OCI-LY7 (cell line): ENCODE data around the gene SLC30A3. TPM values are rescaled to one million over a fixed set of nuclear protein-coding genes. Genes with fewer than 3 reads are reported as not detected.

Experiments used
- Bru-seq: library from RNA; stranded (reverse); fragments of 400-500 nt; gene quantifications from one replicate; lab custom pipeline; 2021; lab: Mats Ljungman, UMichigan
- BruChase-seq, 2 experiments: library from RNA; stranded (reverse); fragments of 400-500 nt; gene quantifications; one replicate each; lab custom pipeline; 2021; lab: Mats Ljungman, UMichigan
- BruUV-seq: library from RNA; stranded (reverse); fragments of 400-500 nt; replicated peaks from 2 replicates; lab custom pipeline; 2021; lab: Mats Ljungman, UMichigan
- CTCF ChIA-PET: fragments of 300-600 bp; sonication (Branson Sonifier 250); formaldehyde crosslinking; loops from one replicate; lab custom pipeline; 2022; ENCODE audit warnings: antibody characterized with exemption; ENCODE audit not compliant: unreplicated experiment; lab: Charles Lee
- POLR2A ChIA-PET: fragments of 300-600 bp; sonication (Branson Sonifier 250); formaldehyde crosslinking; loops from one replicate; lab custom pipeline; 2022; ENCODE audit warnings: antibody characterized with exemption; lab: Charles Lee
- DNase-seq: peaks from one replicate; pipeline ENCODE4 v3.0.0-alpha.2; 2015; ENCODE audit warnings: low spot score
- H2AFZ ChIP-seq: fragments of 200-600 bp; sonication (generic), shearing (Covaris generic); 2 replicates; pipeline ENCODE4 v1.6.1; 2014; ENCODE audit warnings: mild to moderate bottlenecking, antibody characterized with exemption, low read length, moderate library complexity
- H3K27ac ChIP-seq: fragments of 200-600 bp; sonication (generic); 2 replicates; pipeline ENCODE4 v1.5.1; 2014; ENCODE audit warnings: mixed run types, low read depth, mild to moderate bottlenecking, moderate library complexity, low read length, inconsistent platforms; ENCODE audit not compliant: poor library complexity, severe bottlenecking
- H3K36me3 ChIP-seq: fragments of 200-600 bp; sonication (generic); 2 replicates; pipeline ENCODE4 v1.6.1; 2014; ENCODE audit warnings: mild to moderate bottlenecking, antibody characterized with exemption, low read length, moderate library complexity, mixed read lengths; ENCODE audit not compliant: insufficient read depth
- H3K4me1 ChIP-seq: fragments of 200-600 bp; sonication (generic); 2 replicates; pipeline ENCODE4 v1.5.1; 2014; ENCODE audit warnings: mild to moderate bottlenecking, low read length; ENCODE audit not compliant: insufficient read depth, poor library complexity, severe bottlenecking
- H3K4me2 ChIP-seq: fragments of 200-600 bp; sonication (generic); 2 replicates; pipeline ENCODE4 v1.6.1; 2014; ENCODE audit warnings: mild to moderate bottlenecking, low read length
- H3K4me3 ChIP-seq: fragments of 200-600 bp; sonication (generic); 2 replicates; pipeline ENCODE4 v1.5.1; 2014; ENCODE audit warnings: mild to moderate bottlenecking, low read depth, low read length; ENCODE audit not compliant: poor library complexity, severe bottlenecking
- H3K79me2 ChIP-seq: fragments of 200-600 bp; sonication (generic); 2 replicates; pipeline ENCODE4 v1.6.1; 2016; ENCODE audit warnings: low read depth, mild to moderate bottlenecking, low read length, moderate library complexity, mixed read lengths; ENCODE audit not compliant: insufficient read depth
- H3K9me2 ChIP-seq: fragments of 200-600 bp; sonication (generic); 2 replicates; pipeline ENCODE4 v1.6.1; 2016; ENCODE audit warnings: mild to moderate bottlenecking, low read length, mixed read lengths; ENCODE audit not compliant: insufficient read depth
- H3K9me3 ChIP-seq: fragments of 200-600 bp; sonication (generic); 2 replicates; pipeline ENCODE4 v1.6.1; 2014; ENCODE audit warnings: mild to moderate bottlenecking, mixed run types, low read length, mixed read lengths
- H4K20me1 ChIP-seq: fragments of 200-600 bp; sonication (generic); 2 replicates; pipeline ENCODE4 v1.6.1; 2014; ENCODE audit warnings: mild to moderate bottlenecking, antibody characterized with exemption, low read length, moderate library complexity, mixed read lengths; ENCODE audit not compliant: insufficient read depth
- EZH2phosphoT487 ChIP-seq: fragments of 200-600 bp; sonication (generic); IDR thresholded peaks from 2 replicates; pipeline ENCODE4 v1.6.1; 2018; ENCODE audit warnings: low read depth, borderline replicate concordance, mild to moderate bottlenecking, mixed run types, antibody characterized with exemption, low read length, moderate library complexity, mixed read lengths
- intact Hi-C: fragments of 100-400 bp; cut with micrococcal nuclease; formaldehyde crosslinking; loops from one replicate; pipeline ENCODE4 v1.10.0; 2022; ENCODE audit not compliant: unreplicated experiment
- long read RNA-seq: library from polyadenylated mRNA; stranded (forward); transcript quantifications from one replicate; pipeline ENCODE4 v2.0.0, GENCODE V29; 2022
- total RNA-seq, 2 experiments: library from RNA; depleted of rRNA in 1 of 2; stranded (reverse); fragments of >200 nt in 1 of 2; shearing (Covaris generic) in 1 of 2; gene quantifications; 2 replicates each; pipeline ENCODE4 v1.2.3, GENCODE V29; 2014 to 2022
- TF ChIP-seq, protein P1 (sequence below): fragments of 200-600 bp; sonication (generic); conservative IDR thresholded peaks from 2 replicates; pipeline ENCODE4 v1.5.1; 2014; ENCODE audit warnings: mild to moderate bottlenecking, antibody characterized with exemption, low read length, moderate library complexity, mixed read lengths

SLC30A3 gene, protein sequence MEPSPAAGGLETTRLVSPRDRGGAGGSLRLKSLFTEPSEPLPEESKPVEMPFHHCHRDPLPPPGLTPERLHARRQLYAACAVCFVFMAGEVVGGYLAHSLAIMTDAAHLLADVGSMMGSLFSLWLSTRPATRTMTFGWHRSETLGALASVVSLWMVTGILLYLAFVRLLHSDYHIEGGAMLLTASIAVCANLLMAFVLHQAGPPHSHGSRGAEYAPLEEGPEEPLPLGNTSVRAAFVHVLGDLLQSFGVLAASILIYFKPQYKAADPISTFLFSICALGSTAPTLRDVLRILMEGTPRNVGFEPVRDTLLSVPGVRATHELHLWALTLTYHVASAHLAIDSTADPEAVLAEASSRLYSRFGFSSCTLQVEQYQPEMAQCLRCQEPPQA
- total RNA-seq (2014; rRNA removed; shearing (Covaris generic)) (14.0 and 23.3 TPM in 2 replicates), total RNA-seq (2022) (61.0 and 71.6 TPM in 2 replicates), Bru-seq, nascent RNA (percentile 65 among the genes with signal in this experiment), BruChase-seq, experiment 1, labeled RNA remaining after a 6-hour chase (percentile 69 among the genes with signal in this experiment), BruChase-seq, experiment 2, labeled RNA remaining after a 2-hour chase (percentile 75 among the genes with signal in this experiment)
- long read RNA-seq, transcript SLC30A3-201 (8 exons, 2,260 nt) = major isoform, 36 of 78 reads
- long read RNA-seq, partial matches to known transcripts = 9 of 78 reads
- long read RNA-seq, other reads (novel, unspliced or antisense) = 26 of 78 reads

DNA sequence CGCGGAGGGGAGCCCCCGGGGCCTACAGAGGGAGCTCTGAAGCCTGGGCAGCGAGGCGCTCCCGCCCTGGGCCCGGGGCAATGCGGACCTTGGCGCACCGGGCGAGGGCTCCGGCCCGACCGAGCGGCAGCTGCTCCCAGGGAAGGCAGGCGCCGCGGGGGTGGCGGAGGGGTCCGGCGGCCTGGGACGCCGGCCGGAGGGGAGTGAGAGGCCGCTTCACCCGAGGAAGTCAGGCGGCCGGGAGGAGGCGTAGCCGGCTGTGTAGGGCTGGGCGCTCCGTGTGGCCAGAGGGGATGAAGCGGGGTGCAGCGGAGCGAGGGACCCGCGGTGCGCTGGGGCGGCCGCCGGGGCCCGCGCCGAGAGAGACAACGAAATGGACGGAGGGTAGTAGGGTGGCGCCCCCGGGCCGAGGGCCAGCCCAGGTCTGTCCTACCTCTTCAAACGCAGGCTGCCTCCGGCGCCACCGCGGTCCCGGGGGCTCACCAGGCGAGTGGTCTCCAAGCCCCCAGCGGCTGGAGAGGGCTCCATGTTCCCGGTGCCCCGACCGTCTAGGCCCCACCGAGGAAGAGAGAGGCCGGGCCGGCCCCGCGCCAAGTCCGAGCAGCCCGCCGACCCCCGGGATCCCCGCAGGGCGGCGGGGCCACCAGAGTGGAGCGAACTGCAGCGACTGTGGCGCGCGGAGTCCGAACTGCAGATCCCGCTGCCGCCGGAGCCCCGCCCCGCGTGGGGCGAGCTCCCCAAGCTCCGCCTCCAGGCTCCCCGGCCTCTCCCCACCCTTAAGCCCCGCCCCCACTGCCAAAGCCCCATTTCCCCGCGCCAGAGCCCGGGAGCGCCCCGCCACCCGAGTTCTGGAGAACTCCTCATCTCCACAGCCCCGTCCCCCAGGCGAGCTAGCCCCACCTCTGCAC is at the start of gene SLC30A3:
Gene SLC30A3 (minus strand): TSS at position 669 of the 908 bp plus-strand sequence. CDS start 141 bp downstream, at position 528.
- no peaks in the 10 kb centered on the region for H4K20me1 ChIP-seq
- no peaks in the 10 kb centered on the region for H3K9me2 ChIP-seq
- POLR2A ChIA-PET = interaction anchor here (0.6 to 1.8 kb wide), 5 partner anchors 12 to 175 kb away, joined by 3 to 4 read pairs (median 3); partner anchors contain the start of gene NRBP1
- peaks cover 12% of the 10 kb centered on the region; the same call in 1 of the 2 replicates for H3K36me3 ChIP-seq
- no peak for TF ChIP-seq EZH2phosphoT487
- TF ChIP-seq, protein P1, sequence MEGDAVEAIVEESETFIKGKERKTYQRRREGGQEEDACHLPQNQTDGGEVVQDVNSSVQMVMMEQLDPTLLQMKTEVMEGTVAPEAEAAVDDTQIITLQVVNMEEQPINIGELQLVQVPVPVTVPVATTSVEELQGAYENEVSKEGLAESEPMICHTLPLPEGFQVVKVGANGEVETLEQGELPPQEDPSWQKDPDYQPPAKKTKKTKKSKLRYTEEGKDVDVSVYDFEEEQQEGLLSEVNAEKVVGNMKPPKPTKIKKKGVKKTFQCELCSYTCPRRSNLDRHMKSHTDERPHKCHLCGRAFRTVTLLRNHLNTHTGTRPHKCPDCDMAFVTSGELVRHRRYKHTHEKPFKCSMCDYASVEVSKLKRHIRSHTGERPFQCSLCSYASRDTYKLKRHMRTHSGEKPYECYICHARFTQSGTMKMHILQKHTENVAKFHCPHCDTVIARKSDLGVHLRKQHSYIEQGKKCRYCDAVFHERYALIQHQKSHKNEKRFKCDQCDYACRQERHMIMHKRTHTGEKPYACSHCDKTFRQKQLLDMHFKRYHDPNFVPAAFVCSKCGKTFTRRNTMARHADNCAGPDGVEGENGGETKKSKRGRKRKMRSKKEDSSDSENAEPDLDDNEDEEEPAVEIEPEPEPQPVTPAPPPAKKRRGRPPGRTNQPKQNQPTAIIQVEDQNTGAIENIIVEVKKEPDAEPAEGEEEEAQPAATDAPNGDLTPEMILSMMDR = peak; percentile 50
- H3K4me1 ChIP-seq = peaks cover 53% of the 10 kb centered on the region
- peak within 1 kb of the TSS; percentile 84 for H2AFZ ChIP-seq
- intact Hi-C loops = loop anchor here (1.0 kb wide), 1 partner anchor 11 kb away; no protein-coding TSS in a partner anchor
- H3K27ac ChIP-seq = peak within 1 kb of the TSS; percentile 2
- peak; percentile 87 for DNase-seq
- H3K9me3 ChIP-seq = no peaks in the 10 kb centered on the region
- peak within 1 kb of the TSS; percentile 100 for H3K4me2 ChIP-seq
- no TSS peak for BruUV-seq
- CTCF ChIA-PET = interaction anchor here (1.0 to 1.4 kb wide), 3 partner anchors 11 to 40 kb away, joined by 3 to 4 read pairs (median 3); no protein-coding TSS in a partner anchor
- H3K79me2 ChIP-seq = peaks cover 12% of the 10 kb centered on the region; the same call in 1 of the 2 replicates
- peak within 1 kb of the TSS; percentile 90 for H3K4me3 ChIP-seq

DNA sequence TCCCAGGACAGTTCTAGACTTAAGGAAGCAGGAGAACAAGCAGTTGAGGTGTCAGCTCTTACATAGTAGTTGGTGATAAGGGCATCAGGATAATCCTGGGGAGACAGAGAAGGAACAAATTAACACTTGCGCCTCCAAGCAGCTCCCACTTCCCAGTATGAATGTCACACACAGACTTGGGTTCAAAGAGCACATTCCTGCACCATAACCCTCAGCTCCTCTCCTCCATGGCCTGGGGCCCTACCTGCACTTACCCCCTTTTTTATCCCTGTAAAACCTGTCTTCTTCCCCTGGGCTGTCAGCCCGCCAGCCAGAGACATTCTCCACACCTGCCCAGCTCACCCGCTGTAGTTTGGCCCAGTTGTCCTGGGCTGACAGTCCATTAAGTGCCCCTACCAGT is 49.3 kb upstream of the SLC30A3 start:
- DNase-seq = no peak
- no TSS peak for BruUV-seq
- intact Hi-C loops = no loop called here
- no peaks in the 10 kb centered on the region for H3K9me2 ChIP-seq
- ChIA-PET CTCF (no interaction called here), POLR2A (no interaction called here)
- H3K4me2 ChIP-seq = no peak overlapping the region
- no peak overlapping the region for H3K4me3 ChIP-seq
- peaks cover 6% of the 10 kb centered on the region for H3K36me3 ChIP-seq
- H3K4me1 ChIP-seq = no peaks in the 10 kb centered on the region
- H3K27ac ChIP-seq = no peak overlapping the region
- H2AFZ ChIP-seq = no peak overlapping the region
- no peak for TF ChIP-seq EZH2phosphoT487
- TF ChIP-seq, protein P1 = no peak
- no peaks in the 10 kb centered on the region for H3K9me3 ChIP-seq
- H4K20me1 ChIP-seq = no peaks in the 10 kb centered on the region
- no peaks in the 10 kb centered on the region for H3K79me2 ChIP-seq
